ENCODE measurements around the gene AKAP9.
"Not testable (repeated sequence)": the region's sequence is repeated elsewhere in the genome, so short reads cannot be mapped to it uniquely, and the experiment has no call there.

The AKAP9 gene

DNA sequence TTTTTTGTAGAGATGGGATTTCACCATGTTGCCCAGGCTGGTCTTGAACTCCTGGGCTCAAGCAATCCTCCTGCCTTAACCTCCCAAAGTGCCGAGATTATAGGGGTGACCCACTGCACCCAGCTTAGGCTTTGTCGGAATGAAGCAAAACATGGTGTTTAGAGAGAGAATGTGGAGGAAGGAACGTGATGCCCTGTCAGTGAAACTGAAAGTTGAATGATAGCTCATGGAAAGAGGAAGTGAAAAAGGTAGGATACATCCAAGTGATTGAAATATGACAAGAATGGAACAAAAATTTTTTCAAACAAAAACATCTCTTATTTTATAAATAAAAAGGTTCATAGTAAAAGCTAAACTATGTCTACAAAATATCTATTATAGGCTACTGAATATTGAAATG, 5.9 kb downstream of the AKAP9 start:
- DNase-seq, result no peak

DNA sequence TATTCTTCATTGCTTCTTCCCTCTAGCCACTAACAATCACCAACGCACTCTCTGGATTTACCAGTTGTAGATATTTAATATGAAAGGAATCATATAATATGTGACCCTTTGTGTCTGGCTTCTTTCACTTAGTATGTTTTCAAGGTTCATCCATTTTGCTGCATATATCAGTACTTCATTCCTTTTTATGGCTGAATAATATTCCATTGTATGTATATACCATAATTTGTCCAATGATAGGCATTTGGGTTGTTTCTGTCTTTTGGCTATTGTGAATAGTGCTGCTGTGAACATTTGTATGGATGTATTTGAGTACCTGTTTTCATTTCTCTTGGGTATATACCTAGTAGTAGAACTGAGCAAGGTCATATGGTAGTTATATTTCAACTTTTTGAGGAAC, 7.3 kb downstream of the AKAP9 start:
- no peak for DNase-seq

DNA sequence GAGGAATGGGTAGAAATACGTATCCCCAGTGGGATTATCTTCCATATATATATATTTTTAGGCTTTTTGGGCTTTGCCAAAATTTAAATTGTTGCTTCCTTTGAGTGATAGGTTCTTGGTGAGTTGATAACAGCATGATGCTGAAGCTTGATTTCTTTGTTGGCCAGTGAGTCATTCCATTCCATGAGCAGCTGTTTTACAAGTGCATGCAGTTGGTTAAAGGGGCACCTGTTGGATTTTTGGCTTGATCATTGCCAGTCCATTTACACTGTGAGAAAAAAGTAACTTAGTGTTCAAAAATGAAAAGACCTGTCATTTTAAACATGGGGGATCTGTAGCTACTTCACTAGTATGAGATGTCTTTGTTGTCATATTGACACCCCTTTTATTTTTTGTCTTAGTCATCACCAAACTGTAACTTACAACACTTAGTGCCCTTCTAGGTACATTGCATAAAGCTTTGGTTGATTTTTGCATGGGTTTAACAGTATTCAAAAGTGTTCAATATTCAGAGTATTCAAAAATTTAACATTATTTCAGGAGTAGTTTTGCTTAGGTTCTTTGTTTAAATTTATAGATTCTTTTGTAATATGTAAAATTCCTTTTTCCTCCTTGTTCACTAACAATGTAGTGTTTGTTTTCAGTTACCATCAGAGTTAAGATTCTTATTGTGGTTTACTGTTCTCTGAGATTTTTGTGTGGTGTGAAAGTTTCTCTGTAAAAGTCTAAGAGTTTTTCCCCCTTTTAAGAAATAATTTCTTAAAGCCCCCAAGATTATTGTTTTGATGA, 8.8 kb downstream of the AKAP9 start:
- DNase-seq, result no peak

DNA sequence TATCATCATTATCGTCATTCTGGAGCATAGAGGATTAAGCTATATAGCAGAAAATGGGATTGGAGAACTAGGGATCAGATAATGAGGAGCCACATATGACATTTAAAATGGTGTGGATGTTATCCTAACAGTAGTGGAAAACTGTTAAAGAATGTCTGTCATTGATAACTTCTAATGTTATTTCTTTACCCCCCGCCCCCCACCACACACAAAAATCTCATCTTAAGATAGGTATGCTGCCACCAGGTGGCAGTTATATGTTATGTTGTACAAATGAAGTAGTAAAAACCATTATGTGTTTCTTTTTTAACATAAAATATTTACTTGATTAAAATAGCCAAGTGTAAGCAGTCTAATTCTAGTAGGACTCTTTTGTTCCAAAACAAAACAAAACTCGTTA, 13.0 kb downstream of the AKAP9 start:
- no peak for DNase-seq

DNA sequence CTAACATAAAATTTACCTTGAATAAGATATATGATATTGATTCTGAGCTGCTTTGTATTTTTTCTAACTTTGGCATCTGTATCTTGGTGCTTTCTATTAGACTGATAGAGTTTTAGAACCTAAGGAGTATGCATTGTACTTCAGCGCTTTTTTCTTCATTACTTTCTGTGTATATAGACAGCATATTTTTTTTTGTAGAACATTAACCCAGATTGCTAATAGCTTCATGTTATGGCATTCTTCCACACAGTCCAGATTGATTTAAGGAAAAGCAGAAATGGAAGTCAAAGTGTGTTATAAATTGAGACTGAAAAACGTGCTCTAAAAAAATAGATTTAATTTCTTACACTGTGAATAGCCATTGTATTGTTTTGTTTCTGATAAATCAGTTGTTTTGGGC, 15.8 kb downstream of the AKAP9 start:
- DNase-seq, result not testable (repeated sequence)

DNA sequence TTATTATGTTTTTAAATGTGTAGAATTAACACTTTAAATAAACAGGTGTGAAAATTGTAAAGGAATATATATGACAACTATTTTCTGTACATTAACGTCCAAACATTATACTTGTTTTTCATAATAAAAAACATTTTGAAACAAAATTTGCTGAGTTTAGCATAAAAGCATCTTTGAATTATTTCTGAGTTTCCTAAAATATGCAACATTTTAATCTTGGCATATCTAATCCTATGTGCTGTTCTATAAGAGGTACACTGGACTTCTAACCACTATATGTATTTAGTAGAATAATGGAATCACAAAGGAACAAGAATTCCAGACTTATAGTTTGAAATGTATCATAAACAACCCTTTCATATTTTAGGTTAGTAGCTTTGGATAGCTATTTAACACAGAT, 16.6 kb downstream of the AKAP9 start:
- no peak for DNase-seq

DNA sequence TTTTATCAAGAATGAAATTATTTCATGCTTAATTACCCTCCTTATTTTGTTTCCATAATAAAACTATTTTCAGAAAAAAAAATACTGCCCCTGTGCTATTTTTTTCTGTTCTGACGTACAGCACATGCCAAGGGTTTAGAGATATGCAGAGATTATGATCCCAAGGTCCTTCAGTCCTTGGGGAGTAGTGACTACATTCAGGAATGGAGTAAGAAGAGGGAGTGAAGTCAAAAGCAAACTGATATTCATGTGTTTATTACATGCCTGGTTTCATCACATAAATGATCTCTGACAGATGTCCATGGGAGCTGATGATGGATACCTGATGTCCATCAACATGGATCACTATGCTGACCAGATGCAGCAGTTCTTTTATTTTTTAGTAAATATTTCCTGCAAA, 17.2 kb downstream of the AKAP9 start:
- DNase-seq, result no peak

DNA sequence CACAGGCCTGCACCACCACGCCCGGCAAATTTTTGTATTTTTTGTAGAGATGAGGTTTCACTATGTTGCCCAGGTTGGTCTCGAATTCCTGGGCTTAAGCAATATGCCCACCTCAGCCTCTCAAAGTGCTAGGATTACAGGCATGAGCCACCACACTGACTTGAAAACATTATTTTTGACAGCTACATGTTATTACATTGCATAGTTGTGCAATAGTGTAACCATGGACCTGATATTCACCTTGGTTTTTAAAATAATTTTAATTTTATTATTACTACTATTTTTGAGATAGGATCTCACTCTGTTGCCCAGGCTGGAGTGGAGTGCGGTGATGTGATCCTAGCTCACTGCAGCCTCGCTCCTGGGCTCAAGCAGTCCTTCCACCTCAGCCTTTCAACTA, 18.4 kb downstream of the AKAP9 start:
- no peak for DNase-seq

DNA sequence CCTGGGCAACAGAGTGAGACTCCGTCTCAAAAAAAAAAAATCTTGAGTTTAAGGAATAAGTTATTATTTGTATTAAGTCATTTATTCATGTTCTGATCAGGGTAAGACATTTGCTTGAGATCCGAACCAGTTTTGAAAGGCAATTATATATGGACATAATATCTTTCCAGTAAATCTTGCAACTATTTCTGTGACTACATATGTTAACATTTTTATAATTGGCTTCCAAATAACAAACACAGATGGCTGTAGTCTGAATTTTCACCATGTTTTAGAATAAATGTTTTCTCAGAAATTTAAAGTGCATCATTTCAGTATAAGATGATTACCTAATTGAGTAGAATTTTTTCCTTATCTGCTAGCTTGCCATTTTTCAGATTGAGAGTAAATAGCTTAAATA, 21.2 kb downstream of the AKAP9 start:
- DNase-seq, result no peak

DNA sequence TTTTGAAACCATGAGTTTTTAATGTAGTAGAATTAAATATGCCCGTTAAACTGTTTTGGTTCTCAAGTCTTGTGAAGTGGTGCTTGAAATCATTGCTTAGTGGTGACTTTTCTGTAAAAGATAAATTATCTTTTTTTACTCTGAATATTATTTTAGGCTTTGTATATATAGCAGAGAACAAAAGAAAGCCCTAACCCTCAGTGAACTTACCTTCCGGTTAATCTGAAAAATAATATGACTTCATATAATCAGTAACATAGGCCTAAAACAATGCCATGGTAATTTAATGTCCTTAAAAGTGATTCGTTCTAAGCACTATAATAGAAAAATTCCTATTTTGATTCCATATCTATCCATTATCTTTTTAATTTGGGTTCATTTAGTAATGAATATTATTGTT, 21.8 kb downstream of the AKAP9 start:
- no peak for DNase-seq

DNA sequence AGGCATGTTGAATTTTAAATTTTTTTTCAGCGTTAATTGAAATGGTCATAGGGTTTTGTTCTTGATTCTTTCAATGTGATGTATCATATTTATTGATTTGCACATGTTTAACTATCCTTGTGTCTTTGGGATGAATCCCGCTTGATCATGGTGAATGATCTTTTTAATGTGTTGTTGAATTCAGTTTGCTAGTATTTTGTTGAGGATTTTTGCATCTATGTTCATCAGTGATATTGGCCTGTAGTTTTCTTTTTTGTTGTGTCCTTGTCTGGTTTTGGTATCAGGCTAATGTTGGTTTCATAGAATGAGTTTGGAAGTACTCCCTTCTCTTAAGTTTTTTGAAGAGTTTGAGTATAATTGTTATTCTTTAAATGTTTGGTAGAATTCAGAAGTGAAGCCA, 26.9 kb downstream of the AKAP9 start:
- not testable (repeated sequence) for DNase-seq

DNA sequence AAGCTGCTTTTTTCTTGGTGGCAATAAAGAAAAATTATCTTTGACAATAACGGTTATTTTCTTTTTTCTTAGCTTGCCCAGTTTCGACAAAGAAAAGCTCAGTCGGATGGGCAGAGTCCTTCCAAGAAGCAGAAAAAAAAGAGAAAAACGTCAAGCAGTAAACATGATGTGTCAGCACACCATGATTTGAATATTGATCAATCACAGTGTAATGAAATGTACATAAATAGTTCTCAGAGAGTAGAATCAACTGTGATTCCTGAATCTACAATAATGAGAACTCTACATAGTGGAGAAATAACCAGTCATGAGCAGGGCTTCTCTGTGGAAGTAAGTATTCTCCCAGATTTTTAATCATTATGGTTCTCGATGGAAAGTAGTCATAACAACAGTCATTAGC, 33.0 kb downstream of the AKAP9 start:
- no peak for DNase-seq

DNA sequence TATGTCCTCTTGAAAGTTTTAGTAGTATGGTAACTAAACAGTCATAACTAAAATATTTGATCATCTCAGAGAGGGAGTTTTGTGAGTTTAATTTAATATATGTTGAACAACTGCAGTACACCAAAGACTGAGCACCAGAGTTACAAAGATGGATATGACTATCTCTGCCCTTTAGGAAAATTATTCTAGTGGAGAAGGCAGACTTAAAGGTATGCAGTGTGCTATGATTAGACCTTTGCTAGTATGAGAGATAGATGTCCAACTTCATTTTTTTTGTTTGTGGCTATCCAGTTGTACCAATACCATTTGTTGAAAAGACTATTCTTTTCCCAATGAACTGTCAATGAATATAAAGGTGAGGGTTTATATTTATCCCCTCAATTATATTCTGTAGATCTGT, 33.4 kb downstream of the AKAP9 start:
- no peak for DNase-seq

DNA sequence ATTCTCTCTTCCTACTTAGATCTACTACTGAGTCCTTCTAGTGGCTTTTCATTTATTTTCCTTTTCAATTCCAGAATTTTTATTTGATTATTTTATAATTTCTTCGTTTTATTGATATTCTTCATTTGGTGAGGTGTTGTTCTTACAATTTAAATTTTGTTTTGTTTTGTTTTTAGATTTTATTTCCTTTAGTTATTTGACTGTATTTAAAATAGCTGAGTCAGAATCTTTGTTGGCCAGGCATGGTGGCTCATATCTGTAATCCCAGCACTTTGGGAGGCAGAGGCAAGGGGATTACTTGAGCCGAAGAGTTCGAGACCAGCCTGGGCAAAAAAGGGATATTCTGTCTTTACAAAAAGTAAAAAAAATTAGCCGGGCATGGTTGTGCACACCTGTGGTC, 36.1 kb downstream of the AKAP9 start:
- DNase-seq, result no peak

DNA sequence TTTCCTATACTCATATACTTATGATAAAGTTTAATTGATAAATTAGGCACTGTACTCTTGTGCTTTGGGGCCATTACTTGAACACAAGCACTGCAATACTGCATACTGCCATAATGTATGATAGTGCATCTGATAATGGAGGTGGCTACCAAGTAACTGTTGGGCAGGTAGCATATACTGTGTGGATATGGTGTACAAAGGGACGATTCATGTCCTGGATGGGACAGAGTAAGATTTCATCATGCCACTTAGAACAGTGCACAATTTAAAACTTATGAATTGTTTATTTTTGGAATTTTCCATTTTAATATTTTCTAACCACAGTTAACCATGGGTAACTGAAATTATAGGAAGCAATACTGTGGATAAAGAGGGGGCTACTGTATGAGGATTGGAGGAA, 38.9 kb downstream of the AKAP9 start:
- DNase-seq, result no peak

DNA sequence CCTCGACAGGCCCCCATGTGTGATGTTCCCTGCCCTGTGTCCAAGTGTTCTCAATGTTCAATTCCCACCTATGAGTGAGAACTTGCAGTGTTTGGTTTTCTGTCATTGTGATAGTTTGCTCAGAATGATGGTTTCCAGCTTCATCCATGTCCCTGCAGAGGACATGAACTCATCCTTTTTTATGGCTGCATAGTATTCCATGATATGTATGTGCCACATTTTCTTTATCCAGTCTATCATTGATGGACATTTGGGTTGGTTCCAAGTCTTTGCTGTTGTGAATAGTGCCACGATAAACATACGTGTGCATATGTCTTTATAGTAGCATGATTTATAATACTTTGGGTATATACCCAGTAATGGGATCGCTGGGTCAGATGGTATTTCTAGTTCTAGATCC, 41.7 kb downstream of the AKAP9 start:
- not testable (repeated sequence) for DNase-seq

DNA sequence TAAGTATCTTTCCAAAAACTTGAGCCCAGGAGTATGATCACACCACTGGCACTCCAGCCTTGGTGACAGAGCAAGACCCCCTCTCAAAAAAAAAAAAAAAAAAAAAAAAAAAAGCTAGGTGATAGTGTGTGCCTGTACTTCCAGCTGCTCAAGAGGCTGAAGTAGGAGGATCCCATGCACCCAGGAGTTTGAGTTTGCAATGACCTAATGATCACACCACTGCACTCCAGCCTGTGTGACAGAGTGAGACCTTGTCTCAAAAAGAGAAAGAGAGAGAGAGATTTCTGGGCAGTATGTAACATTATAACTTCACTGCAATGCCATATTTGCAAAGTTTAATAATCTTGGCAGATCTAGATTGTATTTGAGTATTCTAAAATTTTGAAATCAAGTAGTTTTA, 47.6 kb downstream of the AKAP9 start:
- no peak for DNase-seq

DNA sequence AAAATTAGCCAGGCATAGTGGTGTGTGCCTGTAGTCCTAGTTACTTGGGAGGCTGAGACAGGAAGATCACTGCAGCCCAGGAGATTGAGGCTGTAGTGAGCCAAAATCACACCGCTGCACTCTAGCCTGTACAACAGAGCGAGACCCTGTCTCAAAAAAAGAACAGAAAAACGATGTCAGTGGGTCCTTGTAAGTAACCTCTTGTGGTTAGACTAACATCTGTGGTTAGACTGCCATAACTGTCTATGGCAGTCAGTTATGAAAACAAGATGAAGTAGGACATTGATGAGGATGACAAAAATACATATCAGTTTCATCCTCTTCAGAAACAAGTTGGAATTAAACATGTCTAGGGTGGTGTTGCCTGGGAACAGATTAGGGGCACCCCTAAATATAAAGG, 53.3 kb downstream of the AKAP9 start:
- no peak for DNase-seq

DNA sequence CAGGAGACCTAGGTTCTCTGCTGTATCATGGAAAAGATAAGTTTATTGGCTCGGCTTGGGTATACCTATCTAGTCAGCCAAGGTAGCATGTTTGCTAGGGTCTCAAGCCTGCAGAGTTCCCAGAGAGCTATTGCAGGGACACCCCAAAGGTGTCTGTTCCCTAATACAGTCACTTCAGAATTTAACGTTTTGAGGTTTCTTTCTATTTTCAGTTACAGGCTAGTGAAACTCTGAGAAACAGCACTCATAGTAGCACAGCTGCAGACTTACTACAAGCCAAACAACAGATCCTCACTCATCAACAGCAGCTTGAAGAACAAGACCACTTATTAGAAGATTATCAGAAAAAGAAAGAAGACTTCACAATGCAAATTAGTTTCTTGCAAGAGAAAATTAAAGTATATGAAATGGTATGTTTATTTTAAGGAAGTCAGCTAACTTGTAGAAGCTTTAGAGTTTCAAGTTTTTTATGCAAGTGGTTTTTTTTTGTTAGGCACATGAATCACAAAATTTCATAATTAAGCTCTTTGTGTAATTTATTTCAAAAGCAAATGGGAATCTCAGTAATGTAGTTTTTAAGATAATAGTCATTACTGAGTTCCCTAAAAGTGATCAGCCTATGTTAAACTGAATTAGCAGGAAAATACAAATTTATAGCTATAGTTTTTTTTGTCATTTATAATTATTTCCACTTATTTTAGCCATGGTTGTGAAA, 54.9 kb downstream of the AKAP9 start:
- no peak for DNase-seq

DNA sequence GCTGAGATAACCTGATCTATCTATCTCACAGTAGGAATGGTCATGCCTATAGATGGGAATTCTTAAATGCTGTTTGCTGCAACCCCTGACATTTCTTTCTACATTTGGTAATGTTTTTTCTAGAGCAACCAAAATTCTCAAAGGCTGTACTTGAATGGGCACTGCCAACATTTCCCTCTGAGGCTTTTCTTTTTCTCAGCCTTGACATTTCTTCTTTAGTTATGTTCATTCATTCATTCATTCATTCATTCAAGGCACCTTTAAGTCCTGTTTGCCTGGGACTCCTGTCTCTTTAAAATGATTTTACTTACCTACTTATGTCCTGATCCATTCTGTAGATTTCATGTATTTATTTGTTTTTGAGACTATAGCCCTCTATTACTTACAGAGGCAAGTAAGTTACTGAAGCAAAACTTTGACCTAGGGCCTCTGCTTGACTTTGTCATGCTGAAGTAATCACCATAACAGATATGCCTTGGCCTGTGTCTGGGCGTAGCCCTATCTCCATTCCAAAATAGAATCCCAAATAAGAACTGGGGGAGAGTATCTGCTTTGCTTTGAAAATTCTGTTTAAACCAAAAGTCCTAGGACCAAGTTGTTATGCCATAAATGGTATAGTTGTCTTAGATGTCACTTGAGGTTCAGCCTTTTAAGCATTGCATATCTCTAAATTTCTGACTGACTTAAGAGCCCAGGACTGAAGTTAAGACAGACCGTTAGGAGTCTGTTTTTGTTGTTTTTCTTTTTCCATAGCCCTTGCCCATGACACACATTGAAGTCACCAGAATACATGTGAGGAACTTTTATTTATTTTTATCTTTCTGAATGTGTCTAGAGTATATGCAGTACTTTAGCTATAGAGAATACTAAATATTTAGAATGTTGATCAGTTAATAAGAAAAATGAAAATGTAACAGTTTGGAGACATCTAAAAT, 59.2 kb downstream of the AKAP9 start:
- no peak for DNase-seq

DNA sequence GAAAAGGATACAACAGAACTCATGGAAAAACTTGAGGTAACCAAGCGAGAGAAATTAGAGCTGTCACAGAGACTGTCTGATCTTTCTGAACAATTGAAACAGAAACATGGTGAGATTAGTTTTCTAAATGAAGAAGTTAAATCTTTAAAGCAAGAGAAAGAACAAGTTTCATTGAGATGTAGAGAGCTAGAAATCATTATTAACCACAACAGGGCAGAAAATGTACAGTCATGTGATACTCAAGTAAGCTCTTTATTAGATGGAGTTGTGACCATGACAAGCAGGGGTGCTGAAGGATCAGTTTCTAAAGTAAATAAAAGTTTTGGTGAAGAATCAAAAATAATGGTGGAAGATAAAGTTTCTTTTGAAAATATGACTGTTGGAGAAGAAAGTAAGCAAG, 62.1 kb downstream of the AKAP9 start:
- no peak for DNase-seq

DNA sequence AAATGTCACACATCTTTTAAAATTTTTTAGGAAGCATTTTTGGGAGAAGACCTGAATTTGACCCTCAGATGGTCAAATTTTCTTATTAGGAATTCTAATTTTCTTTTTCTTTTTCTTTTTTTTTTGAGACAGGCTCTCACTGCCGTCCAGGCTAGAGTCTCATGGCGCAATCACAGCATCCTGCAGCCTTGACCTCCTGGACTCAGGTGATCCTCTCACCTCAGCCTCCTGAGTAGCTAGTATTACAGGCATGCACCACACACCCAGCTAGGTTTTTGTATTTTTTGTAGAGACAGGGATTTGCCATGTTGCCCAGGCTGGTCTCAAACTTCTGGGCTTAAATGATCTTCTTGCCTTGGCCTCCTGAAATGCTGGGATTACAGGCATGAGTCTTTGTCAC, 65.4 kb downstream of the AKAP9 start:
- DNase-seq, result no peak

DNA sequence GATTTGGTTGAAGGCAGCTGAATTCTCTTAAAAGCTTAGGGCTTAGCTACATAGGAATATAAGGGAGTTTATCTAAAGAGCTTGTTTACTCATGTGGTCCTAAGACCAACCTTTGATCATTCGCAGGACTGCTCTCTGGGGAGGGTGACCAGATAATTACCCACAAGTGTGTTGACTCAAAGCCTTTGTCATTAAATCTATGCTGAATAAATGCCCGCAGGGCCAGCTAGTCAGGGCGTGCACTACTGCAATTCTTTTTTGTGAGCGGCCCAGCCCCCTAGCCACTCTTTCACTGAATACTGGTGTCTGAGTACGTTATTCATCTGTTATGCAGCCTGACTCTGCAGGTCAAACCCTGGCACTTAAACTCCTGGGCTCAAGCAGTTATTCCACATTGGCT, 69.6 kb downstream of the AKAP9 start:
- DNase-seq, result no peak

DNA sequence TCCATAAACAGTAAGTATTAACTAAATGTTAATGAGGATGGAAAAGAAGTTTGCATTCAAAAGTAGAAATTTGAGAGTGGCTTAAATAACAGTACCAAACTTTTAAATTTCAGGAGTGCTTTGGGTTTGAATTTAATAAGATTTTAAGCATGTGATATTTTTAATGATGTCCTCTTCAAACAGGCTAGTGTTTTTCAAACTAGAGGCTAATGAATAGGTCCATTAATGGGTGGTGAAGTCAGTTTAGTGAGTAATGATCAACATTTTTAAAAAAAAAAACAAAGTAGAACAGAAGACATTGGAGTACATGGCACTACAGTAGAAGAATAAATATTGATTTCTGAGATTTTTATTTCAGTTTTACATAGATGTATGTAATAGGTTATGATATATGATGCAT, 72.9 kb downstream of the AKAP9 start:
- no peak for DNase-seq
